ENCODE measurements around the gene RRP8.

Gene RRP8

GRCh38 chr11:6603287-6604080 is at the start of gene RRP8, which contains the start of gene ILK:
RRP8 (minus strand) TSS chr11:6603616; CDS start chr11:6603502, 114 bp downstream.
ILK (plus strand) TSS chr11:6603774; CDS start chr11:6604272, 498 bp downstream.
- peak; percentile 93 for DNase-seq

GRCh38 chr11:6653097-6653496 is 49.7 kb upstream of the RRP8 start:
- DNase-seq: no peak

- no peak for DNase-seq
These were observed 48.8 kb upstream of the RRP8 start for GRCh38 chr11:6652182-6652581.

GRCh38 chr11:6650980-6651379 is 47.6 kb upstream of the RRP8 start:
- no peak for DNase-seq

- no peak for DNase-seq
These were observed 46.7 kb upstream of the RRP8 start for GRCh38 chr11:6650104-6650503.

- no peak for DNase-seq
These were observed 45.1 kb upstream of the RRP8 start for GRCh38 chr11:6648501-6648900.

GRCh38 chr11:6647836-6648235 is 44.4 kb upstream of the RRP8 start:
- DNase-seq: no peak

- DNase-seq: peak; percentile 39
These were observed 43.7 kb upstream of the RRP8 start for GRCh38 chr11:6646918-6647679.

- no peak for DNase-seq
These were observed 43.1 kb upstream of the RRP8 start for GRCh38 chr11:6646576-6646917.

GRCh38 chr11:6646071-6646470 is 42.7 kb upstream of the RRP8 start:
- no peak for DNase-seq

GRCh38 chr11:6642957-6643356 is 39.5 kb upstream of the RRP8 start:
- DNase-seq: no peak

GRCh38 chr11:6640985-6641701 is 37.7 kb upstream of the RRP8 start:
- no peak for DNase-seq

- no peak for DNase-seq
These were observed 36.9 kb upstream of the RRP8 start for GRCh38 chr11:6640036-6640984.

- DNase-seq: no peak
These were observed 35.0 kb upstream of the RRP8 start for GRCh38 chr11:6638429-6638828.

- DNase-seq: no peak
These were observed 34.5 kb upstream of the RRP8 start for GRCh38 chr11:6637871-6638270.

GRCh38 chr11:6636480-6636879 is 33.1 kb upstream of the RRP8 start:
- DNase-seq: no peak

GRCh38 chr11:6635082-6635932 is 31.9 kb upstream of the RRP8 start:
- no peak for DNase-seq

GRCh38 chr11:6634534-6634933 is 31.1 kb upstream of the RRP8 start:
- no peak for DNase-seq

- no peak for DNase-seq
These were observed 30.3 kb upstream of the RRP8 start for GRCh38 chr11:6633422-6634408.

All from CD4-positive, alpha-beta T cell treated with Interleukin-12 subunit alpha and Interleukin-12 subunit beta, for 1 hour (primary cell).